Endodermal cell (in vitro differentiated cells): ENCODE data around the gene FAS. TPM values are rescaled to one million over a fixed set of nuclear protein-coding genes. Genes with fewer than 3 reads are reported as not detected.
"Not testable (repeated sequence)": the region's sequence is repeated elsewhere in the genome, so short reads cannot be mapped to it uniquely, and the experiment has no call there.

Experiments used
- DNase-seq: peaks from one replicate; pipeline ENCODE4 v3.0.0-alpha.2; 2017
- H3K27ac ChIP-seq: 2 replicates; pipeline ENCODE4 v1.5.1; 2013; ENCODE audit warnings: mild to moderate bottlenecking, low read depth, low read length, moderate library complexity
- H3K27me3 ChIP-seq: 2 replicates; pipeline ENCODE4 v1.6.1; 2013; ENCODE audit warnings: mild to moderate bottlenecking, low read length, moderate library complexity; ENCODE audit not compliant: insufficient read depth, control insufficient read depth, poor library complexity, severe bottlenecking
- H3K36me3 ChIP-seq: 2 replicates; pipeline ENCODE4 v1.7.0; 2013; ENCODE audit warnings: mild to moderate bottlenecking, low read length, moderate library complexity; ENCODE audit not compliant: control insufficient read depth, insufficient read depth
- H3K4me1 ChIP-seq: one replicate; pipeline ENCODE4 v1.7.0; 2013; ENCODE audit warnings: low read length; ENCODE audit not compliant: control insufficient read depth, insufficient read depth
- H3K4me3 ChIP-seq: 2 replicates; pipeline ENCODE4 v1.5.1; 2013; ENCODE audit warnings: mild to moderate bottlenecking, low read length, moderate library complexity
- H3K9ac ChIP-seq: 2 replicates; pipeline ENCODE4 v1.6.1; 2013; ENCODE audit warnings: mild to moderate bottlenecking, low read length, moderate library complexity; ENCODE audit not compliant: poor library complexity, severe bottlenecking; ENCODE audit errors: extremely low read depth
- H3K9me3 ChIP-seq: 2 replicates; pipeline ENCODE4 v1.6.1; 2013; ENCODE audit warnings: mild to moderate bottlenecking, low read length, moderate library complexity; ENCODE audit not compliant: control insufficient read depth
- H3K27ac Mint-ChIP-seq: 2 replicates; pipeline ENCODE4 v1.8.0; 2020; ENCODE audit warnings: mixed read lengths
- H3K27me3 Mint-ChIP-seq: 2 replicates; pipeline ENCODE4 v1.8.0; 2021; ENCODE audit warnings: mild to moderate bottlenecking, mixed read lengths; ENCODE audit not compliant: insufficient read depth
- H3K36me3 Mint-ChIP-seq: 2 replicates; pipeline ENCODE4 v1.8.0; 2020; ENCODE audit warnings: low read depth, mixed read lengths
- H3K4me1 Mint-ChIP-seq: 2 replicates; pipeline ENCODE4 v1.8.0; 2020; ENCODE audit warnings: mixed read lengths
- H3K4me3 Mint-ChIP-seq: 2 replicates; pipeline ENCODE4 v1.8.0; 2020; ENCODE audit warnings: mild to moderate bottlenecking, moderate library complexity, mixed read lengths
- H3K9me3 Mint-ChIP-seq: 2 replicates; pipeline ENCODE4 v1.8.0; 2020; ENCODE audit warnings: mild to moderate bottlenecking, mixed read lengths
- CTCF ChIP-seq: fragments of 200-600 bp; sonication (generic); conservative IDR thresholded peaks from 2 replicates; pipeline ENCODE4 v1.5.0; 2021; ENCODE audit warnings: antibody characterized with exemption, mild to moderate bottlenecking
- WGBS, 2 experiments: methylation state at CpG; one replicate each; pipeline versions ENCODE4 v1.1.5 to v1.1.7; 2013; ENCODE audit warnings: missing lambda C conversion rate in 2 of 2, mixed read lengths in 1 of 2; ENCODE audit not compliant: insufficient coverage in 1 of 2, insufficient read length in 1 of 2; 5-methylcytosine and 5-hydroxymethylcytosine counted together
- total RNA-seq, 2 donors: library from RNA; stranded (reverse); fragmentation: NEBNext Ultra II Directional in 1 of 2; extraction: Animal tissue kit (Norgen Biotek cat#: 25700) in 1 of 2; gene quantifications; 2 replicates in 1 of 2; 3 replicates in 1 of 2; pipeline ENCODE4 v1.2.1, GENCODE V29; 2021

Gene FAS
- total RNA-seq, 2 donors from 2014 or later, result 0.95 TPM; not detected in 1

- Histone ChIP-seq H3K27ac (no peak overlapping the region), H3K36me3 (no peaks in the 10 kb centered on the region), H3K27me3 (no peaks in the 10 kb centered on the region), H3K4me3 (no peak overlapping the region), H3K4me1 (no peaks in the 10 kb centered on the region), H3K9me3 (no peaks in the 10 kb centered on the region), H3K9ac (no peak overlapping the region)
- Mint-ChIP-seq H3K4me3 (no peak overlapping the region), H3K27me3 (no peaks in the 10 kb centered on the region), H3K27ac (no peak overlapping the region), H3K36me3 (no peaks in the 10 kb centered on the region), H3K9me3 (no peaks in the 10 kb centered on the region), H3K4me1 (peaks cover 8% of the 10 kb centered on the region)
- TF ChIP-seq CTCF, result no peak
- no peak for DNase-seq
- 76 to 92% methylated on average over 2 to 3 of the region's 3 CpGs for whole genome bisulfite sequencing, 2 experiments
Observed at GRCh38 chr10:89007129-89007893, 16.7 kb downstream of the FAS start.

GRCh38 chr10:89018700-89019346 is 28.2 kb downstream of the FAS start:
- not testable (repeated sequence) for H3K4me1 Mint-ChIP-seq, H3K9ac ChIP-seq, DNase-seq, H3K27me3 ChIP-seq, H3K27ac Mint-ChIP-seq, H3K27me3 Mint-ChIP-seq, H3K4me3 Mint-ChIP-seq, H3K4me3 ChIP-seq, H3K27ac ChIP-seq, H3K36me3 Mint-ChIP-seq, H3K4me1 ChIP-seq, H3K36me3 ChIP-seq
- WGBS, 2 experiments, result 87% methylated on average over 6 to 15 of the region's 15 CpGs
- peaks cover 19% of the 10 kb centered on the region for H3K9me3 Mint-ChIP-seq
- H3K9me3 ChIP-seq, result peaks cover 19% of the 10 kb centered on the region

- Histone ChIP-seq H3K9me3 (peaks cover 19% of the 10 kb centered on the region), H3K27me3 (no peaks in the 10 kb centered on the region), H3K9ac (no peak overlapping the region), H3K4me3 (no peak overlapping the region), H3K27ac (no peak overlapping the region), H3K4me1 (no peaks in the 10 kb centered on the region), H3K36me3 (no peaks in the 10 kb centered on the region)
- DNase-seq, result no peak
- Mint-ChIP-seq H3K4me3 (no peak overlapping the region), H3K9me3 (peaks cover 19% of the 10 kb centered on the region), H3K27ac (no peak overlapping the region), H3K36me3 (no peaks in the 10 kb centered on the region), H3K4me1 (no peaks in the 10 kb centered on the region), H3K27me3 (no peaks in the 10 kb centered on the region)
- WGBS, 2 experiments, result 91% methylated on average over 2 of the region's 2 CpGs; no CpG with 5 or more reads in 1 of the 2 experiments
- TF ChIP-seq CTCF, result no peak
Observed at GRCh38 chr10:89019569-89020327, 29.1 kb downstream of the FAS start.

- not testable (repeated sequence) for H3K27me3 Mint-ChIP-seq, DNase-seq, H3K27ac Mint-ChIP-seq, H3K4me1 ChIP-seq, H3K9ac ChIP-seq, H3K36me3 Mint-ChIP-seq, H3K4me1 Mint-ChIP-seq, H3K4me3 ChIP-seq, H3K36me3 ChIP-seq, H3K4me3 Mint-ChIP-seq, H3K27ac ChIP-seq, H3K27me3 ChIP-seq
- peaks cover 19% of the 10 kb centered on the region for H3K9me3 Mint-ChIP-seq
- WGBS, 2 experiments, result 92 to 95% methylated on average over 5 to 6 of the region's 6 CpGs
- H3K9me3 ChIP-seq, result peaks cover 19% of the 10 kb centered on the region
Observed at GRCh38 chr10:89021526-89021925, 30.9 kb downstream of the FAS start.
